HepG2 (cell line): ENCODE results near the gene SLC10A1. TPM values are rescaled to one million over a fixed set of nuclear protein-coding genes. Genes with fewer than 3 reads are reported as not detected.

Experiments
- CAMTA2 ChIP-seq: sonication (generic); formaldehyde crosslinking; IDR thresholded peaks from 2 replicates; pipeline ENCODE4 v1.4.0; 2020; ENCODE audit warnings: mild to moderate bottlenecking, missing genetic modification reagents, borderline replicate concordance
- FOXA1 ChIP-seq, 2 experiments: fragments of 450-650 bp in 1 of 2; sonication (generic) in 1 of 2; formaldehyde crosslinking in 1 of 2; IDR thresholded peaks; 2 replicates each; pipeline versions ENCODE4 v1.4.0 to v1.6.1; 2016 to 2020; ENCODE audit warnings: missing genetic modification reagents in 1 of 2
- HMGXB3 ChIP-seq: sonication (generic); formaldehyde crosslinking; IDR thresholded peaks from 2 replicates; pipeline ENCODE4 v1.4.0; 2020; ENCODE audit warnings: missing genetic modification reagents, borderline replicate concordance
- KAT7 ChIP-seq: IDR thresholded peaks from 2 replicates; pipeline ENCODE4 v1.6.1; 2018; ENCODE audit warnings: borderline replicate concordance, missing compliant biosample characterization
- KDM3A ChIP-seq: IDR thresholded peaks from 2 replicates; pipeline ENCODE4 v1.6.1; 2018; ENCODE audit warnings: low read depth, missing compliant biosample characterization
- MYNN ChIP-seq: sonication (generic); formaldehyde crosslinking; IDR thresholded peaks from 2 replicates; pipeline ENCODE4 v1.4.0; 2020; ENCODE audit warnings: mild to moderate bottlenecking, low read depth, missing genetic modification reagents
- NBN ChIP-seq: fragments of 450-650 bp; conservative IDR thresholded peaks from 2 replicates; pipeline ENCODE4 v1.6.1; 2017
- PHF5A ChIP-seq: IDR thresholded peaks from one replicate; pipeline ENCODE4 v1.6.1; 2018; ENCODE audit warnings: low read depth, missing genetic modification reagents; ENCODE audit not compliant: unreplicated experiment
- PTBP1 ChIP-seq: fragments of 200-400 bp; formaldehyde crosslinking; IDR thresholded peaks from 2 replicates; pipeline ENCODE4 v1.6.1; 2018; ENCODE audit warnings: low read length, low read depth; ENCODE audit not compliant: poor library complexity, severe bottlenecking
- RXRB ChIP-seq: IDR thresholded peaks from 2 replicates; pipeline ENCODE4 v1.6.1; 2016; ENCODE audit warnings: borderline replicate concordance, missing genetic modification reagents, missing compliant biosample characterization
- SKIL ChIP-seq: sonication (generic); formaldehyde crosslinking; IDR thresholded peaks from 2 replicates; pipeline ENCODE4 v1.8.0; 2022; ENCODE audit warnings: missing genetic modification reagents, mild to moderate bottlenecking, moderate library complexity, borderline replicate concordance
- SMAD9 ChIP-seq: sonication (generic); formaldehyde crosslinking; IDR thresholded peaks from 2 replicates; pipeline ENCODE4 v1.5.1; 2020; ENCODE audit warnings: mild to moderate bottlenecking, missing genetic modification reagents
- THRA ChIP-seq: sonication (generic); formaldehyde crosslinking; IDR thresholded peaks from 2 replicates; pipeline ENCODE4 v1.4.0; 2020; ENCODE audit warnings: missing genetic modification reagents, borderline replicate concordance
- ZBTB38 ChIP-seq: sonication (generic); formaldehyde crosslinking; IDR thresholded peaks from 2 replicates; pipeline ENCODE4 v1.5.1; 2020; ENCODE audit warnings: mild to moderate bottlenecking, missing genetic modification reagents
- ZBTB8A ChIP-seq: sonication (generic); formaldehyde crosslinking; IDR thresholded peaks from 2 replicates; pipeline ENCODE4 v1.4.0; 2020; ENCODE audit warnings: mild to moderate bottlenecking, low read depth, missing genetic modification reagents, borderline replicate concordance
- ZNF205 ChIP-seq: IDR thresholded peaks from 2 replicates; pipeline ENCODE4 v1.6.1; 2018; ENCODE audit warnings: missing biosample characterization, missing genetic modification reagents
- ZNF546 ChIP-seq: sonication (generic); formaldehyde crosslinking; conservative IDR thresholded peaks from 2 replicates; pipeline ENCODE4 v1.8.1; 2023; ENCODE audit warnings: mild to moderate bottlenecking, missing genetic modification reagents
- ZNF563 ChIP-seq: sonication (generic); formaldehyde crosslinking; IDR thresholded peaks from 2 replicates; pipeline ENCODE4 v1.8.0; 2022; ENCODE audit warnings: mild to moderate bottlenecking, moderate library complexity, missing genetic modification reagents
- ZNF577 ChIP-seq: sonication (generic); formaldehyde crosslinking; IDR thresholded peaks from 2 replicates; pipeline ENCODE4 v1.4.0; 2020; ENCODE audit warnings: mild to moderate bottlenecking, low read depth, missing genetic modification reagents, borderline replicate concordance
- ZNF644 ChIP-seq: IDR thresholded peaks from 2 replicates; pipeline ENCODE4 v1.6.1; 2016; ENCODE audit warnings: low read depth
- ZNF780A ChIP-seq: sonication (generic); formaldehyde crosslinking; IDR thresholded peaks from 2 replicates; pipeline ENCODE4 v1.8.0; 2022; ENCODE audit warnings: mild to moderate bottlenecking, missing genetic modification reagents, moderate library complexity
- polyA plus RNA-seq, 8 experiments: library from polyadenylated mRNA; depleted of rRNA in 3 of 8; stranded (reverse) in 7 of 8; unstranded in 1 of 8; fragments of >200 nt; fragmentation: Illumina TruSeq in 4 of 8; extraction: Trizol in 4 of 8; gene quantifications; 2 replicates each; pipeline versions ENCODE4 v1.2.1 to v1.2.3, GENCODE V29; 2011 to 2016; ENCODE audit warnings: low read depth in 4 of 8, missing spikeins in 1 of 8, mixed read lengths in 1 of 8; ENCODE audit not compliant: insufficient read depth in 1 of 8
- total RNA-seq, 5 experiments: library from RNA; depleted of rRNA; stranded (reverse); fragments of >200 nt; fragmentation: Illumina TruSeq; extraction: Trizol; gene quantifications; 2 replicates each; pipeline ENCODE4 v1.2.3, GENCODE V29; 2016; ENCODE audit warnings: low read depth in 1 of 5

The SLC10A1 gene
- total and polyA plus RNA-seq, 2 of the 13 experiments (the other 11 are each of a cell fraction or from before 2014, with no cell fraction given) = 0.17 TPM; not detected in 1

GRCh38 chr14:69808919-69809808 lies 12.1 kb upstream of the SLC10A1 start (continued):
- TF ChIP-seq ZNF780A (CRISPR knock-in tag) (no peak), CAMTA2 (CRISPR knock-in tag) (0 out of 2 replicates have a peak, but pooled peaks have one; percentile 43), THRA (peak; percentile 76; the same call in 1 of the 2 replicates), NBN (no peak), ZNF644 (CRISPR knock-in tag) (peak; percentile 92), ZNF577 (CRISPR knock-in tag) (no peak), FOXA1 (IDR thresholded peaks at IDR 0.05) (no peak), FOXA1 (CRISPR knock-in tag; IDR thresholded peaks at IDR 0.05) (0 out of 2 replicates have a peak, but pooled peaks have one; percentile 41), PTBP1 (no peak), MYNN (CRISPR knock-in tag) (no peak), SKIL (CRISPR knock-in tag) (0 out of 2 replicates have a peak, but pooled peaks have one; percentile 27), RXRB (CRISPR knock-in tag) (peak; percentile 92), HMGXB3 (CRISPR knock-in tag) (peak; percentile 76; the same call in 1 of the 2 replicates), ZNF546 (CRISPR knock-in tag) (no peak), PHF5A (CRISPR knock-in tag) (no peak), KDM3A (CRISPR knock-in tag) (0 out of 2 replicates have a peak, but pooled peaks have one; percentile 40), ZNF563 (no peak), ZNF205 (CRISPR knock-in tag) (peak; percentile 60; the same call in 1 of the 2 replicates), KAT7 (CRISPR knock-in tag) (peak; percentile 75), ZBTB38 (peak; percentile 93; the same call in 1 of the 2 replicates), SMAD9 (CRISPR knock-in tag) (no peak), ZBTB8A (CRISPR knock-in tag) (no peak)
